SK-N-SH (cell line): ENCODE data around the gene MGAT5B. TPM values are rescaled to one million over a fixed set of nuclear protein-coding genes. Genes with fewer than 3 reads are reported as not detected.

Source experiments
- CTCF ChIA-PET: fragments of 300-600, 350-600 bp; formaldehyde crosslinking; extraction: SDS; loops from one replicate; lab custom pipeline; 2021; lab: Yijun Ruan, JAX
- POLR2A ChIA-PET: fragments of 350-600 bp; sonication (Branson Sonifier 250); formaldehyde crosslinking; extraction: SDS; loops from one replicate; lab custom pipeline; 2020; ENCODE audit warnings: antibody characterized with exemption, inconsistent platforms; lab: Yijun Ruan, JAX
- DNase-seq: peaks from one replicate; pipeline ENCODE4 v3.0.0; 2012
- H2AFZ ChIP-seq: fragments of 200-600 bp; sonication (generic); 2 replicates; pipeline ENCODE4 v1.8.1; 2016; ENCODE audit warnings: antibody characterized with exemption, mild to moderate bottlenecking, low read depth
- H3F3A ChIP-seq: fragments of 200-600 bp; sonication (generic); replicated peaks from 2 replicates; pipeline ENCODE3; 2016; ENCODE audit warnings: antibody characterized with exemption, mild to moderate bottlenecking; ENCODE audit not compliant: insufficient read depth
- H3K27ac ChIP-seq, 2 experiments: fragments of 200-500 bp in 1 of 2; fragments of 200-600 bp in 1 of 2; sonication (Bioruptor generic) in 1 of 2; sonication (generic), shearing (Covaris generic) in 1 of 2; 2 replicates each; pipeline versions ENCODE4 v1.5.1 to v1.6.1; 2014 to 2016; ENCODE audit warnings: low read depth in 2 of 2, inconsistent platforms in 1 of 2, low read length in 1 of 2, mild to moderate bottlenecking in 1 of 2, mixed read lengths in 1 of 2
- H3K27me3 ChIP-seq: fragments of 200-600 bp; sonication (generic), shearing (Covaris generic); 2 replicates; pipeline ENCODE4 v1.6.1; 2016; ENCODE audit warnings: mixed run types; ENCODE audit not compliant: insufficient read depth
- H3K36me3 ChIP-seq, 2 experiments: fragments of 200-500 bp in 1 of 2; fragments of 200-600 bp in 1 of 2; sonication (Bioruptor generic) in 1 of 2; sonication (generic) in 1 of 2; replicated peaks in 1 of 2; 2 replicates each; pipeline versions ENCODE3 to v1.5.1; 2014 to 2016; ENCODE audit warnings: low read length in 1 of 2, mild to moderate bottlenecking in 1 of 2; ENCODE audit not compliant: insufficient read depth in 2 of 2, control insufficient read depth in 1 of 2
- H3K4me1 ChIP-seq, 2 experiments: fragments of 200-500 bp in 1 of 2; fragments of 200-600 bp in 1 of 2; sonication (Bioruptor generic) in 1 of 2; sonication (generic), shearing (Covaris generic) in 1 of 2; 2 replicates each; pipeline versions ENCODE4 v1.5.1 to v1.6.1; 2014 to 2016; ENCODE audit warnings: low read depth in 1 of 2, low read length in 1 of 2, mixed run types in 1 of 2; ENCODE audit not compliant: insufficient read depth in 2 of 2, control insufficient read depth in 1 of 2
- H3K4me2 ChIP-seq: fragments of 200-600 bp; sonication (generic), shearing (Covaris generic); 2 replicates; pipeline ENCODE4 v1.6.1; 2017; ENCODE audit warnings: mixed run types
- H3K4me3 ChIP-seq, 2 experiments: fragments of 200-500 bp in 1 of 2; fragments of 200-600 bp in 1 of 2; sonication (Bioruptor generic) in 1 of 2; sonication (generic), shearing (Covaris generic) in 1 of 2; 2 replicates each; pipeline versions ENCODE4 v1.5.1 to v1.8.1; 2014 to 2016; ENCODE audit warnings: low read depth in 2 of 2, inconsistent platforms in 1 of 2, low read length in 1 of 2, mild to moderate bottlenecking in 1 of 2, mixed read lengths in 1 of 2, moderate library complexity in 1 of 2
- H3K79me2 ChIP-seq: fragments of 200-600 bp; sonication (generic); 2 replicates; pipeline ENCODE4 v1.8.1; 2017; ENCODE audit warnings: mild to moderate bottlenecking; ENCODE audit not compliant: insufficient read depth
- H3K9ac ChIP-seq: fragments of 200-600 bp; sonication (generic); 2 replicates; pipeline ENCODE4 v1.6.1; 2017; ENCODE audit warnings: mixed run types
- H3K9me2 ChIP-seq: fragments of 200-600 bp; sonication (generic); 2 replicates; pipeline ENCODE4 v1.6.1; 2017; ENCODE audit warnings: mixed run types
- H3K9me3 ChIP-seq: fragments of 200-600 bp; sonication (generic); 2 replicates; pipeline ENCODE4 v1.6.1; 2017; ENCODE audit warnings: mixed run types, mild to moderate bottlenecking, moderate library complexity
- H4K20me1 ChIP-seq: fragments of 200-600 bp; sonication (generic); 2 replicates; pipeline ENCODE4 v1.6.1; 2017; ENCODE audit warnings: mild to moderate bottlenecking, mixed run types; ENCODE audit not compliant: insufficient read depth
- MAX ChIP-seq: IDR thresholded peaks from 2 replicates; pipeline ENCODE4 v1.4.0; 2012; ENCODE audit warnings: low read depth
- NRF1 ChIP-seq: IDR thresholded peaks from 2 replicates; pipeline ENCODE4 v1.6.1; 2012; ENCODE audit warnings: low read depth, mild to moderate bottlenecking, low read length
- PBX3 ChIP-seq: IDR thresholded peaks from 2 replicates; pipeline ENCODE4; 2012
- SMC3 ChIP-seq: IDR thresholded peaks from 2 replicates; pipeline ENCODE4 v1.6.1; 2012; ENCODE audit warnings: low read depth, low read length, improper control_type of control experiment
- USF2 ChIP-seq: fragments of 150-350 bp; IDR thresholded peaks from 2 replicates; pipeline ENCODE4 v1.6.1; 2017; ENCODE audit warnings: antibody characterized with exemption, low read length, low read depth, borderline replicate concordance
- ZBTB33 ChIP-seq: IDR thresholded peaks from 2 replicates; pipeline ENCODE4 v1.4.0; 2012; ENCODE audit warnings: low read depth, borderline replicate concordance
- WGBS: methylation state at CpG from one replicate; pipeline ENCODE4 v1.1.6; 2017; ENCODE audit warnings: low lambda C conversion rate; 5-methylcytosine and 5-hydroxymethylcytosine counted together
- polyA plus RNA-seq, 3 experiments: library from polyadenylated mRNA; depleted of rRNA; stranded (reverse); fragments of >200 nt; gene quantifications; 2 replicates each; pipeline ENCODE4 v1.2.3, GENCODE V29; 2012

Gene MGAT5B
- polyA plus RNA-seq, 1 of the 3 experiments (the other 2 are of a cell fraction), result 13.8 TPM

GRCh38 chr17:76900723-76901122 is 32.5 kb downstream of the MGAT5B start:
- Histone ChIP-seq H3K9ac (no peak overlapping the region), H3K9me2 (no peaks in the 10 kb centered on the region), H4K20me1 (peaks cover 7% of the 10 kb centered on the region), H3K9me3 (no peaks in the 10 kb centered on the region), H3K27ac (no peak overlapping the region), H3K27me3 (no peaks in the 10 kb centered on the region), H2AFZ (no peak overlapping the region), H3K79me2 (no peaks in the 10 kb centered on the region), H3F3A (no peaks in the 10 kb centered on the region), H3K4me2 (no peak overlapping the region)
- POLR2A ChIA-PET, result no interaction called here
- DNase-seq, result no peak
- TF ChIP-seq SMC3 (no peak), NRF1 (no peak), ZBTB33 (no peak), MAX (no peak), PBX3 (no peak)
- TF ChIP-seq, all 33 proteins: peak for 0
- H3K36me3 ChIP-seq, result no peaks in the 10 kb centered on the region
- H3K4me3 ChIP-seq, result no peak overlapping the region
- CTCF ChIA-PET, result interaction anchor here (0.9 to 2.1 kb wide), 5 partner anchors 12 to 166 kb away, joined by 3 to 5 read pairs (median 4); partner anchors contain the start of gene MGAT5B
- peaks cover 0 to 28% of the 10 kb centered on the region in 2 experiments; a peak in 1 of 4 replicates for H3K4me1 ChIP-seq
- WGBS, result 71% methylated on average over 8 of the region's 8 CpGs

GRCh38 chr17:76901542-76902197 is 33.5 kb downstream of the MGAT5B start:
- H4K20me1 ChIP-seq, result peaks cover 7% of the 10 kb centered on the region
- no peak for TF ChIP-seq USF2
- H3K9me2 ChIP-seq, result no peaks in the 10 kb centered on the region
- WGBS, result 73% methylated on average over 11 of the region's 11 CpGs
- no peaks in the 10 kb centered on the region for H3K36me3 ChIP-seq
- no peaks in the 10 kb centered on the region for H3F3A ChIP-seq
- H3K4me2 ChIP-seq, result no peak overlapping the region
- DNase-seq, result no peak
- peaks cover 0 to 31% of the 10 kb centered on the region in 2 experiments; a peak in 1 of 4 replicates for H3K4me1 ChIP-seq
- H3K27me3 ChIP-seq, result no peaks in the 10 kb centered on the region
- H3K27ac ChIP-seq, result no peak overlapping the region
- H2AFZ ChIP-seq, result no peak overlapping the region
- H3K4me3 ChIP-seq, result no peak overlapping the region
- CTCF ChIA-PET, result interaction anchor here (1.0 kb wide), 1 partner anchor 34 kb away, joined by 4 read pairs; the partner anchor contains the start of gene MGAT5B
- H3K9ac ChIP-seq, result no peak overlapping the region
- H3K9me3 ChIP-seq, result no peaks in the 10 kb centered on the region
- H3K79me2 ChIP-seq, result no peaks in the 10 kb centered on the region
- POLR2A ChIA-PET, result no interaction called here
